ENCODE measurements around the gene ARID1B. TPM values are rescaled to one million over a fixed set of nuclear protein-coding genes. Genes with fewer than 3 reads are reported as not detected.

The ARID1B gene
- total and polyA plus RNA-seq, 2 of the 13 experiments (the other 11 are each of a cell fraction or from before 2014, with no cell fraction given): 20.1 to 32.6 TPM

- POLR2A ChIA-PET: no interaction called here
These were observed 306.2 kb downstream of the ARID1B start for GRCh38 chr6:157083343-157083742.

GRCh38 chr6:157086632-157087031 lies 309.5 kb downstream of the ARID1B start:
- Histone ChIP-seq H3K9me3 (ENCODE audit: low read length) (no peaks in the 10 kb centered on the region), H3K36me3 (replicated peaks in 1 of 2; ENCODE audit: control insufficient read depth in 1 of 2, insufficient read depth in 2 of 2, low read length in 2 of 2) (peaks cover 10 to 41% of the 10 kb centered on the region in 2 experiments; a peak in 4 of 5 replicates), H4K20me1 (ENCODE audit: insufficient read depth, low read length) (no peaks in the 10 kb centered on the region), H3K27me3 (ENCODE audit: control insufficient read depth in 1 of 2, insufficient read depth in 2 of 2, low read length in 2 of 2) (no peaks in the 10 kb centered on the region), H3K27ac (ENCODE audit: extremely low read length, insufficient read depth, low read length) (no peak overlapping the region), H3K4me3 (replicated peaks in 1 of 3; ENCODE audit: insufficient read depth in 1 of 3, low read depth in 2 of 3, low read length in 3 of 3) (no peak overlapping the region), H3K9ac (ENCODE audit: insufficient read depth, low read depth, low read length) (no peak overlapping the region), H3K4me2 (ENCODE audit: low read depth, low read length) (no peak overlapping the region), H3K4me1 (ENCODE audit: insufficient read depth, low read length) (peaks cover 12% of the 10 kb centered on the region), H3K79me2 (ENCODE audit: insufficient read depth, low read length) (no peaks in the 10 kb centered on the region), H2AFZ (ENCODE audit: low read length) (no peak overlapping the region)
- TF ChIP-seq SALL1 (CRISPR knock-in tag; IDR thresholded peaks at IDR 0.05): no peak
- TF ChIP-seq ZBTB7A (CRISPR knock-in tag; IDR thresholded peaks at IDR 0.05): no peak
- no peak for TF ChIP-seq ZNF672 (CRISPR knock-in tag; IDR thresholded peaks at IDR 0.05)
- no peak for TF ChIP-seq CENPX (CRISPR knock-in tag; IDR thresholded peaks at IDR 0.05)
- no peak for TF ChIP-seq ZNF564 (CRISPR knock-in tag; IDR thresholded peaks at IDR 0.05)
- TF ChIP-seq RBM39 (IDR thresholded peaks at IDR 0.05; ENCODE audit: low read depth, low read length, poor library complexity, severe bottlenecking): no peak
- TF ChIP-seq ZNF619 (CRISPR knock-in tag; IDR thresholded peaks at IDR 0.05): no peak
- no peak for TF ChIP-seq CENPBD1 (CRISPR knock-in tag; IDR thresholded peaks at IDR 0.05; ENCODE audit: borderline replicate concordance, low read depth)
- no peak for TF ChIP-seq TEAD2 (CRISPR knock-in tag; IDR thresholded peaks at IDR 0.05)
- FAIRE-seq: no peak
- WGBS (ENCODE audit: low lambda C conversion rate): 96% methylated on average over 6 of the region's 6 CpGs
- DNase-seq (ENCODE audit: low spot score): no peak
- no peak for ATAC-seq
- CTCF ChIA-PET (ENCODE audit: low intra/inter-chr PET ratio, low total read pairs): no interaction called here
- intact Hi-C loops (cut with micrococcal nuclease; ENCODE audit: unreplicated experiment) (no loop called here), in situ Hi-C loops (cut with HindIII; ENCODE audit: extremely low pct_ligation_motif_present, low pct_unique_long_range_greater_than_20kb) (no loop called here)
- POLR2A ChIA-PET: no interaction called here
- BruUV-seq (replicated peaks): no TSS peak

More at GRCh38 chr6:157083343-157083742, 306.2 kb downstream of the ARID1B start:
- peaks cover 2 to 25% of the 10 kb centered on the region in 2 experiments; a peak in 4 of 5 replicates for H3K36me3 ChIP-seq (replicated peaks in 1 of 2; ENCODE audit: control insufficient read depth in 1 of 2, insufficient read depth in 2 of 2, low read length in 2 of 2)
- no peaks in the 10 kb centered on the region for H3K4me1 ChIP-seq (ENCODE audit: insufficient read depth, low read length)
- FAIRE-seq: no peak
- intact Hi-C loops (cut with micrococcal nuclease; ENCODE audit: unreplicated experiment): no loop called here
- no peaks in the 10 kb centered on the region for H3K79me2 ChIP-seq (ENCODE audit: insufficient read depth, low read length)
- H3K27ac ChIP-seq (ENCODE audit: extremely low read length, insufficient read depth, low read length): no peak overlapping the region
- 85% methylated on average over 7 of the region's 7 CpGs for WGBS (ENCODE audit: low lambda C conversion rate)
- no peaks in the 10 kb centered on the region for H3K9me3 ChIP-seq (ENCODE audit: low read length)
- no peak overlapping the region for H2AFZ ChIP-seq (ENCODE audit: low read length)
- H3K4me2 ChIP-seq (ENCODE audit: low read depth, low read length): no peak overlapping the region
- ATAC-seq: no peak
- no peak for TF ChIP-seq CSRNP1 (CRISPR knock-in tag; IDR thresholded peaks at IDR 0.05)
- no peak for TF ChIP-seq CHCHD3 (CRISPR knock-in tag; IDR thresholded peaks at IDR 0.05)
- TF ChIP-seq RXRA (CRISPR knock-in tag; IDR thresholded peaks at IDR 0.05): no peak
- TF ChIP-seq ATM (IDR thresholded peaks at IDR 0.05; ENCODE audit: borderline replicate concordance): no peak
- no peak for TF ChIP-seq RFX5 (IDR thresholded peaks at IDR 0.05; ENCODE audit: low read depth, low read length)
- TF ChIP-seq ZNF644 (CRISPR knock-in tag; IDR thresholded peaks at IDR 0.05; ENCODE audit: low read depth): no peak
- no peaks in the 10 kb centered on the region for H4K20me1 ChIP-seq (ENCODE audit: insufficient read depth, low read length)
- H3K4me3 ChIP-seq (replicated peaks in 1 of 3; ENCODE audit: insufficient read depth in 1 of 3, low read depth in 2 of 3, low read length in 3 of 3): no peak overlapping the region
- no TSS peak for BruUV-seq (replicated peaks)
- no peak for DNase-seq (ENCODE audit: low spot score)
- CTCF ChIA-PET (ENCODE audit: low intra/inter-chr PET ratio, low total read pairs): no interaction called here
- in situ Hi-C loops (cut with HindIII; ENCODE audit: extremely low pct_ligation_motif_present, low pct_unique_long_range_greater_than_20kb): no loop called here
- H3K27me3 ChIP-seq (ENCODE audit: control insufficient read depth in 1 of 2, insufficient read depth in 2 of 2, low read length in 2 of 2): no peaks in the 10 kb centered on the region
- no peak overlapping the region for H3K9ac ChIP-seq (ENCODE audit: insufficient read depth, low read depth, low read length)
